Fibroblast of skin of scalp (primary cell): ENCODE measurements around the gene DNMT3A.
A peak's percentile ranks its signal among the peaks of the same experiment; 100 is the strongest.

Source experiments
- DNase-seq: peaks from one replicate; pipeline ENCODE4 v3.0.0-alpha.2; 2013

Gene DNMT3A

DNA sequence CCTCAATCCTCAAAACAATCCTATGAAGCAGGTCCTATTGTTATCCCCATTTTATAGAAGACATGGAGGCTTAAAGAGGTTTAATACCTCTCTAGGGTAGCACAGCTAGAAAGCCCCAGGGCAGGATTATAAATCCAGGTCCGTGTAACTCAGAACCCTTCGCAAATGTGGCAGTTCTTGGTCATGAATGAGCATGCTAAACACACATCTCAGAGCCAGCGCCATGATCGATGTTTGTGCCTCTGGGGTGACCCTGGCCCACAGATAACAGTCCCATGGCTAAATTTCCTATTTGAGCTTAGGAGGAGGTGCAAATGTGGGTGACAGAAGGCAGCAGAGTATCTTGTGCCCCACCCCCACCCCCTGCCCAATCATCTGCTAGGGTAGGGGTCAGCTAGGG is 17.5 kb downstream of the DNMT3A start:
- no peak for DNase-seq

DNA sequence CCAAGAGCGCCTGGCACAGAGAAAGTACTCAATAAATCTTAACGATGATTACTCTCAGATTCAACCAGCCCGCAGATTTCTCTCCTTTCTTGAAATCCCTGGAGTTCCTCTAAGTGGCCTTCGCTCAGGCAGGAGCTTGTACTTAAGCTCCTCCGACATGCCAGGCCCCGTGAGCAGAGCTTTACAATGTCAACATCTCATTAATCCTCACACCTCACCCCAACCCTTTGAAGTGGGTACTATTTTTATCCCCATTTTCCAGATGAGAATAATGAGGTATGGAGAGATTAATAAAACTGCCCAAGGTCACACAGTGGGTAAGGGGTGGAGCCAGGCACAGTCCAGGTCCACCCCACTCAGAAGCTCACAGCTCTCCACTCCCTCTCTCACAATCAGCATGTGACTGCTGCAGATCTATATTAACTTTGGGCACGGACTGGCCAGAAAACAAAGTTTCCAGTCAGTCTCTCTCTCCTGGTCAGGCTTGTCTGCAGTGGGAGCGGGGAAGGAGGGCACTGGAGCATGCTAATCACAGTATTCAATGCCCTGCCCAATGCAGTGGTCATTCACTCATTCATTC is 18.0 kb downstream of the DNMT3A start:
- DNase-seq = no peak

DNA sequence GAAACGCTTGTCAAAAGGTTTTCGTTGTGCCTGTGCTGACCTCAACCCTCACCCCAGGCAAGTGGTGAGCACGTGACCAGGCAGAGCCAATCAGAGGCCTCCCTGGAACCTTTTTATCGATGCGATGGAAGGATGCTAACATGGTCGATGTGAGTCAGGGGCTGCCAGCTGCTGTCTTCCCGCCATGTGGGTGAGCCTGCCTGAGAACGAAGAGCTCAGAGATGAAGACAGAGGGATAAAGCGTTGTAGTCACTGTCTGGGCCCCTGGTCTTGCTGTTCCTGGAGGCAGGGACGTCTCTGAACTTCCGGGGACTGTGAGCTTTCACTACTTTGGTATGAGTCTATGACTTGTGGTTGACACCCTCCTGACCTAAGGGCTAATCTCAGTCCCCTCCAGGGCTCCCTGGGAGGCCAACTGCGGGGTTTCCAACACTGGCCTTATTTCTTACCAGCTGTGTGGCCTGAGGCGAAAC is 18.6 kb downstream of the DNMT3A start:
- DNase-seq = peak; percentile 37

DNA sequence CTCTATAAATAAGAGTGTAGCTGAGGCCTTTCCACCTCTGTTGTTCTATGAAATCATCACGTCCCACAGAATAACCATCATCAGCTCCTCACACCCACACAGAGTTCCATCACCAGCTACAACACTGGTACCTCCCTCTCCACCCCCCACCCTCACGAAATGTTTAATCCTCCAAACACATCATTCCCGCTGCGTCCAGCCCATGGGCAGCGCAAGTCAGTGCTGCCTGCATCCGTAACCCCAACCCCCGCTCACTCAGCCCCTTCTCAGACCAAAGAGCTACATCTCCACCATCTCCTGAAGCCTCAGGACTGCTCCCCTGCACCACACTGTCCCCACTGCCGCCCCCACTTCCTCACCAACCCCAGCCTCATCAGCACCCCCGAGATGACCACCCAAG is 19.4 kb downstream of the DNMT3A start:
- no peak for DNase-seq

DNA sequence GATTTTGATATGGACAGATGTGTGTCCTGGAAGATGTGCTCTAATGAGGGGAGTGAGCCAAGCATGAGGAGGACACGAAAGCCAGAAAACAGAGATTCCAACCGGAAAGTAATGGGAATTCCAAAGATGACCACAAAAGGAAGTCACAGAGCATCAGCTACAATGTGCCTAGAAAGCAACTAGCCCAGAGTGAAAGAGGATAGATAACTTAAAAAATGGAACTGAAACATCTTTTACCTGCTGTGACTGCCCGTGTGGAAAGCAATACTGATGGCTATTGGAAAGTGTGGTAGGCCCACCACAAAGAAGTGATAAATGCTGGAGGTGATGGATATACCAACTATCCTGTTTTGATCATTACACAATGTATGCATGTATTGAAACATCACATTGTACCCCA is 21.6 kb downstream of the DNMT3A start:
- no peak for DNase-seq

DNA sequence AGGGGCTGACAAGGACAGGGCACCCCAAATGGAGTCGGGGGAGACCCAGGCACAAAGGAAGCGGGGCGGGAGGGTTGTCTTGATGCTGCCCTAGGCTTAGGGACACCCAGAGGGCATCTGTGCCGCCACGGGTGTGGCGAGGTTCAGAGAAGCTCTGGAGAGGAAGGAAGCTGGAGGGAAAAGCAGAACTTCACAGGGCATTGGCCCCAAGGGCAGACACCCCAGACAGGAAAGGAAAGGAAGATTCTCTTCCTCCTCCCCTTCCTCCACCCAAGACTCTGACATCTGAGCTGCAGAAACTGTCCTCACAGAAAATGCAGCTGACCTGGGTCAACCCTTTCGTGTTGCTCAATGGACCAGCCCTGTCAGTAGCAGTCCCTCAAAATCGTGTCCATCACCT is 25.6 kb downstream of the DNMT3A start:
- no peak for DNase-seq

DNA sequence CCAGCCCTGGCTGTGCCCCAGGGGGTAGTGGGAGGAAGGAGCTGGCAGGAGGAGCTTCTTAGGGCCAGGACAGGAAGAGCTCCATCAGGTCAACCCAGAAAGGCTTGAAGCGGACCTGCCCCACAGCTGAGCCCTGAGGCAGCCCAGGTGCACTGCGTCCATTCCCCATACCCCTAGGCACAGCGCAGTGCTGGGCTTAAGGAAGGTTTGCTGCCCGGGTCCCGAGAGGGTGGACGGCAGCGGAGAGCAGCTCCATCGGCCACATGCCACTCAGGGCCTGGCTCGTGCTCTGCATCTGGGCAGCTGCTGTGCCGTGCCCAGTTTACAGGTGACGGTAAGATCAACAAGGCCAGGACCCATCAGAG is 26.4 kb downstream of the DNMT3A start:
- no peak for DNase-seq

DNA sequence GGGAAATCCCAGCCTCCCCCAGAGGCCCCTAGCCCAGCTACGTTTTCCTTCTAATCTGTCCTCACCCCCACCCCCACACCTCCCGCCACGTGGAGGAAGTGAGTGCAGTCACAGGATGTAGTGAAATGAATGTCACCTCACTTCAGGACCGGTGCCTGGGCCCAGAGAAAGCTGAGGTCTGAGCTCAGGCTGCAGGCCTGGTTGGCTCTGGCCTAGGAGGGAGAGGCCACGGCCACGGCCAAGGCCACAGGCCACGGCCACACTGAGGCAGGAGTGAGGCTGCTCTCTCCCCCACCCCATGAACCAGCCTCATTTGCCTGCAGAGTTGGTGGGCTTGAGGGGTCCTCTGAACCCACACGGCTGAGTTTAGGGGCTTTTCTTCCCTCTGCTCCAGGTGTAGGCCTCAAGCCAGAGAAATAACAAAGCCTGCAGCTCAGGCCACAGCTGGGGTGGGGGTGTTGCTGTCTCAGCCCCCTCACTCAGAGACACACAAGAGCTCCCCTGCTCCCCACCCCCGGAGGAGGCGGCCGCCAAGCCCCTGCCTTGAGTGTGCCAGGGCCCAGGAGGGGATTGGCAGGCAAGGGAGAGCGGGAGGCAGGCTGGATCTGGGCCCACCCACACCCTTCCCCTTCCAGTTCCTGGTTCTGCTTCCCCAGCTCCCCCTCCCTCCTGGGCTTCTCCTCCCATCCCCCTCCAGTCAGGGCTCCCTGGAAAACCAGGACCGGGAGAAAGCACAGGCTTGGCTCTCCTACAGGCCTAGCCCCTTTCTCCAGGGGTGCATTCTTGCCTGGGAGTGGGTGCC is 27.0 kb downstream of the DNMT3A start:
- peak; percentile 56 for DNase-seq

DNA sequence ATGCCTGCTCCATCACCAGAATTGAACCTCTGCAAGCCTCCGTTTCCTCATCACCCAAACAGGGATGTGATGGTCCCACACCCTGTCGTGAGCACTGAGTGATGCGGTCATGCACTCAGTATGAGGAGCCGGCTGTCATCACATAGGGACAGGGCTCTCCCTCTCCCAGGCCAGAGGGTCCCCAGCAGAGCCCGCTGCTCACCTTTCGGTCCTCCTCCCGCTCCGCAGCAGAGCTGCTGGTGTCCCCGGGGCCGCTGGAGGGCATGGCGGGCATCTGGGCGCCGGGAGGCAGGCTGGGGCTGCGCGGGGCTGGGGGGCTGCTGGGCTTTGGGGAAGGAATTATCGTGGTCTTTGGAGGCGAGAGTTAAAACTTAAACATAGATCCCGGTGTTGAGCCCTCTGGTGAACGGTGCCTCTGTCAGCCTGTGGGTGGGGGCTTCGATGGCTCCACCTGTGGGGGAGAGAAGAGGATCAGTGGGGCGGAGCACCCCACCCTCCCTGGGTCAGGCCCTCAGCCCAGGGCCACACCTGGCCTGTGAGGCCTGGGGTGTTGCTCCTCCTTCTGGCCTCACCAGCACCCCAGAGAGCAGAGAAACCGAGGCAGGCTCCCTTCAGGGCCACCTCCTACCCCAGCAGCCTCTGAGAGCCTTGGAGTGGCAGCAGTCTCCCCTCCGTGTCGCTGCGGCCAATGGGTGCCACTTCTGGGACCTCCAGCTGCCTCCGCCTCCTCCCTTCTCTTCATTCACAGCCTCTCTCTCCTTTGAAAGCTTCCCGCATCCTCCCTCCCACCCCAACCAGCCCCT is 27.8 kb downstream of the DNMT3A start:
- DNase-seq = no peak

DNA sequence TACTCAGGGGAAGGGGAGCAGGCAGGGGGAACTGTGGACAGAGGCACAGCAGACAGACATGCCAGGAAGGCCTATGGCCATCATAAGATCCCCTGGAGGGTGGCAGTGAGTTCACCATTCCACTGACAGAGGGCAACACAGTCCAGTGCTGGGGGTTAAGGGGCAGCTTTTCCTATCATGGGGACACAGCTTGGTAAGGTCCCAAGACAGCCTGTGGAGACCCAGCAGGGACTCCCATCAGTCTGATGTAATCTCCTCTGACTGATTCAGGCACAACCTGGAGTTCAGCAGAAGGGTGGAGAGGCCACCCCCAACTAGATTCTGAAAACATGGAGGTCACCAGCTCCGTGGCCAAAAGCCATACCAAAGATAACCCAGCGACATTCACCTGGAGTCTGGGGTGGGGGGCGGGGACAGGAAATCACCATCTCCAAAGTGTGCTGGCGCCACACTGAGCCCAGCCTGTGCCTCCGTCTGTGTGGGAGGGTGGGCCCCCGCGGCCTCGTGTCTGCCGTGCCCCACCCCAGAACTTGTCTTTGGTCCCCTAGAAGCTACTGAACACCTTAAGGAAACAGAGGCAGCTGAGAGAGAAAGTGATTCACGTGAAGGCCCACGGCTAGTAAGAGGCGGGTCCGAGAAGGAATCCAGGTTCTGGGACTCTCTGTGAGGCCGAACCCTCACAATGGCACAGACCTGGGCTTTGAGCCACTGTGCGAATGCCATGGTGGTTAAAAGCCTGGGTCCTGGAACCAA is 28.6 kb downstream of the DNMT3A start:
- DNase-seq = no peak

DNA sequence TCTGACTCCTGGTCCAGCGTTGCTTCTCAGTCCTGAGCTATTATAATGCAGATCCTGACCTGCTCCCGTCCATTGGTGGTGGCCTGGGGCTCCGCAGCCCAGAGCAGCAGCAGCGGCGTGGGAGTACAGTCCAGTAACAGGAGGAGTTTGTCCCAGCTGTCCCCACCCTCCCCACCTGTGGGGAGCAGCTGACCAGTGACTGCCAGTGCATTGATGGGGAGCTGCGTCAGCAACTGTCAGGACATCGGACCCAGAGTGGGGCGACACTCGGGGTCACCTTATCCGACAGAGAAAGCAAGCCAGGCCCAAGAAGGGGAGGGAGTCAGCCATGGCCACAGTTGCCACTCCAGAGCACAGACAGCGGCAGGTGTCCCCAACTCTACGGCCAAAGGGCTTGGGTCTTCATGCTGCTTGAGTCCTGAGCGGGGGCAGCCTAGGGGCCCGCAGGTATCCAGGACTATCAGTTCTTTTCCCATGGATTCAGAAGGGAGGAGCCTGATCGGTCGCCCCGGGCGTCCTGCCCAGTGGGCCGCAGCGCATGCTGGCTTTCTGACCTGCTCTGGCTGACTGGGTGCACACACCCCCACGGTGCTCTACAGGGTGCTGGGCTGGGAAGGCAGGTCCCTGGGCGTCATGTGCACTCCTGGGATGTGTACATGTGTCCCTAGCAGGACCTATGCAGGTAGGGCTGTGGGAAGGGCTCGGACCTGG is 29.7 kb downstream of the DNMT3A start:
- DNase-seq = no peak

DNA sequence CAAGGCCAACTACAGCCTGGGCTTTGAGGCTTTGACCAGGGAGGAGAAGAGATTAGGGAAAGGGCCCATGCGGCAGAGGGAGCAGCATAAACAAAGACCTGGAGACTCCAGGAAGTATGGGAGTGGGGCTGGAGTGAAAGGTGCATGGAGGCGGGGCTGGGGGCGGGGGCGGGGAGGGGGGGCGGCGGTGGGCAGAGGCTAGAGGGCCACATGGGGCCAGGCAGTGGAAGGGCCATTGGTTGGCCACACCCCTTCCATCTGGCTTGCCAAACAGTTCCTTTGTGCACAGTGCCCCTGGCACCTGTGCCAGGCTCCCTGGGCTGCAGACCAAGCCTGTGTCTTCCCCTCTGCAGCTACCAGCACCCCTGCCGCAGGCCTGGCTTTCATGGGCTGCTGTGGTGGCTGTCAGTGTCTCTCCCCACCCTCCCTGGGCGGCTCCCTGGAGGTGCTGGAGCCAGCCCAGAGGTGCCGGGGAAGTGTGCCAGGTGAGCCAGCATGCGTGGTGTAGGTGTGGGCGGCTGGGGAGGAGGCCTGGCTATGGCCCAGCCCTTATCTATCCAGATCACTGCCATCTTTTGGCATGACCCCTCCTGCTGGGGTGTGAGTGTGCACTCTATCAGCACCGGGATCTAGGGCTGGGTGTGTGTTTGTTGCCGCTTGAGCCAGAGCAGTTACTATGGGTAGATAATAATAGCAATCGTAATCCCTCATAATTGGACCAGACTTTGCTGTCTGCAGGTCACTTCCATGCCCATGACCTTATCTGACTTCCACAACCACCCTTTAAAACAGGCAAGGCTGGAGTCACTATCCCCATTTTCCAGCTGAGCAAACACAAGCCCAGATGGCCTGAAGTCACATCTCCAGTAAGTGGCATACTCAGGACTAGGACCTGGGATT is 30.5 kb downstream of the DNMT3A start:
- DNase-seq = no peak

DNA sequence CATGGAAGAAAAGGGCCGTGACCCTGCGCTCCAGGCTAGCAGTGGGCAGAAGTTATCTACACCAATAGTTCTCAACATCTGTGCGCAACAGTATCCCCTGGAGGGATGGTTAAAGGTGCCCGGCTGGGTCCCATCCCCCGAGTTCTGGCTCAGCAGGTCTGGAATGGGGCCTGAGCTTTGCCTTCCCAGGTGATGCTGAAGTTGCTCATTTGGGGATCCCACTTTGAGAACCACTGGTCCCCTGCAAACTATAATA is 31.1 kb downstream of the DNMT3A start:
- DNase-seq = no peak

DNA sequence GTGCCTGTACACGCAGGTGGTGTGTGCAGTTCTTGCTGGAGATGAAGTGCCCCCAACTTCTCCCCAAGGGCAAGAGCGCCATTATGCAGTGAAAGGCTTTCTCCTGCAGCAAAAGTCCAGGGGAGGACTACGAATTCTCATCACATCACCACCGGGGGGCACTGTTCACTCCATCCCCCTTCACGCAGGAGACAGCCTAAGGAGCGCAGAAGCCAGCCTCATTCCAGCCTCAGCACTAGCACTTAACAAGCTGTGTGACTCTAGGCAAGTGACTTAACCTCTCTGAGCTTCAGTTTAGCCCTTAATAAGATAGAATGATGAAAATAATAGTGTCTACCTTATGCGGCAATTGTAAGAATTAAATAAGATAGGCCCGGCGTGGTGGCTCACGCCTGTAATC is 32.3 kb downstream of the DNMT3A start:
- peak; percentile 52 for DNase-seq

DNA sequence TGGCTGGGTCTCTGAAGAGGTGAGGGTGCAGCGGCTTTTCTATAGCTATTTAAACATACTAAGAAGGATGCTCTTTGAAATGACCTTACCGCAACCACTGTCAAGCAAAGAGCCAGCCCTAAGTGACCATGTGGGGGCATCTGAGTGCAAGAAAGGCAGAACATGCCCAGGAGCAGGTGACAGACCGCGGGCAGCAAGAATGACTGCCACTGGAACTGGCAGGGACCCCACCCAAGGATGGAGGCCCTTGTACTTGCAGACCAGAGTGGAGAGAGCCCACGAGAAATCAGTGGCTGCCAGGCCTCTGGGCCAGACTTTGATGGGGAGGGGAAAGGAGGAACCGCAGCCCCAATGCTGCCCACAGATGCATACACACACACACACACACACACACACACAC is 33.1 kb downstream of the DNMT3A start:
- DNase-seq = no peak

DNA sequence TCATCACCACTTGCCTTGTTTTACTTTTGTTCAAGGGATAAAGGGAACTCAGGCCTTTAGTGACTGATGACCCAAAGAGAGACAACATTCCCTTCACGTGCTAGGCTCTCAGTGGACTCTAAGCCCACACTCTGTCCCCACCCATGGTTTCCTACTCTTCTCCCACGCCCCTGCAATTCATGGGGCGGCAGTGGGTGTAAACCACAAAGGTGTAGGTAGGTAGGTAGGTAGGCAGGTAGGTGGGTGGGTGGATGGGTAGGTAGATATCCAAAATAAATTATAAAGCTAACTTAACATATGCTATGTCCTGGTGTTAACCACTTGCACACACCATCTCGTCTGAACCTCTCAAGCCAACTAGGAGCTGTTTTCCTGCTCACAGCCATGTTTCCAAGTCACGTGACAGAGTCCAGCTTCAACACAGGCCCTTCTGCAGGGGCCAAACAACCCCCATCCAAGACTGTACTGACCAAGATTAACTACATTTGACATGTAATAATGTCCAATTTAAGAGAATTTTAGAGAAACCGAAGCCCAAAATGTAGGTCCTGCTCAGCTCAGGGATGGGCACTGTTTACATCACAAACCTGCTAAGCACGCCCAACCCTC is 33.7 kb downstream of the DNMT3A start:
- DNase-seq = no peak

DNA sequence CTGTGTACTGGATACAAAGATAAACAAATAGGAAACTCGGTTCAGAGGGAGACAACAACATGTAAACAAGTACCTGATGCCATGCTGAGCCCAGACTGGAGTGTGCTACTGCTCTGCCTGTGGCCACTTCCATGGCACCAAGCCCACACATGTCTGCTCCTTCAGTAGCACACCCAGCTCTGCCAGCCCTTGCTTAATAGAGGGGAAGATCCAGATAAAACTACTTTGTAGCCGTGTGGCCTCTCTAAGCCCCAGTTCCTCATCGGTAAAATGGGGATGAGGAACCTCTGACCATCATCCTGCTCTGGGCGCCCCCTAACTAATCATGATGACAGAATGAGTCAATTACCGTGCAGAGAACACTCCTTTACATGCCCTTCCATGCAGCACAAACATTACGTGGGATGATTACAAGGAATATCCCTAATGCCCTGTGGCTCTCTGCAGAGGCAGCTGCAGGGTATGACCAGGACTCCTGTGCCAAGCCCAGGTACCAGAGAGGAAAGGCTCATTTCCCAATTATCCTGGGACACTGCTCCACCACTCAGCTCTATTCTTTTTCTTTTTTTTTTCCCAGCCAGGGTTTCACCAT is 34.9 kb downstream of the DNMT3A start:
- DNase-seq = no peak

DNA sequence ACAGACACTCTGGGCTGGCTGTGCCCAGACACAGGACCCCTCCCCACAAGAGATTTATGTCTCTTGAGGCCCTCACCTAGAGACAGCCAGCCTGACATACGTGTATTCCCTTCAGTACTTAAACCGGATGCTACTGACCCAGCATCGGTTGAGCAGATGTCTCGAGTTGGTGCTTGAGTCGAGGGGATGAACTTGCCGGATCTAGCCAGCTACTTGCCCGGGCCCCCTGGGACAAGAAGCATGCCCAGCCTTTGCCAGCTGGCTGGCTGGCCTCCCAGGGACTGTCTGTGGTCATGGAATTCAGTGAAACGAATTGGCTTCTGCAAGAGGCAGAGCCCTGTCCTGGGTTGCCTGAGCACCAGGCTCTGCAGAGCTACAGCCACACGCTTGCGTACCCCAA is 36.0 kb downstream of the DNMT3A start:
- peak; percentile 79 for DNase-seq

DNA sequence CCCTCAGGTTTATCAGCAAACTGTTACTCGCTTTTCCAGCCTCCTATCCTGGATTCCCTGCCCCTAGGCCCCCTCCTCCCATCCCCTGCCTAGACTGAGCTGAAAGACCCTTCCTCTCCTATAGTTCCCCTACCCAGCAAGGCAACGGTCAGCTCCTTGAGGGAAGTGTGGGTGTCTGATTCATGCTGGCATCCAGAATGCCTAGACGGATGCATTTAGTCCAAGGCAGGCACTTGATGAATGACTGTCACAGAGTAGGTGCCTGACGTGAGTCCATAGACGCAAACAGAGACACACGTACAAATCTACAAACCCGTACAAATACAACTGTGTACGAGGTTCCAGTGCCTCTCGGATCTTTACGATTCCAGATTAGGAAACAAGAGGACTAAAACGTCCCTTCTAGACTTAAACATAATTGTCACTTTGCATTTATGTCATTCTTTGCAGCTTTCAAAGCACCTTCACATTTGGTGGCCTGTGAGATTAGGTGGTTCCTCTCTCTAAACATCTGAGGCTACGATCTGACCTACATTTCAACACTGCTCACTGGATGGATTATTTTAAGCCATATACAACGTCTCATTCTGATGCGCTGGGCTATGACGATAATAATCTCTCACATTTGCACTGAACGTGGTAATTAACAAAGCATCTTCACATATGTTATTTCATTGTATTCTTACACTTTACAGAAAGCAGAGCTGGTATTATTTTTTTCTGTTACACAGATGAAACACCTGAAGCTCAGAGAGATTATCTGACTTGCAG is 36.7 kb downstream of the DNMT3A start:
- DNase-seq = no peak

DNA sequence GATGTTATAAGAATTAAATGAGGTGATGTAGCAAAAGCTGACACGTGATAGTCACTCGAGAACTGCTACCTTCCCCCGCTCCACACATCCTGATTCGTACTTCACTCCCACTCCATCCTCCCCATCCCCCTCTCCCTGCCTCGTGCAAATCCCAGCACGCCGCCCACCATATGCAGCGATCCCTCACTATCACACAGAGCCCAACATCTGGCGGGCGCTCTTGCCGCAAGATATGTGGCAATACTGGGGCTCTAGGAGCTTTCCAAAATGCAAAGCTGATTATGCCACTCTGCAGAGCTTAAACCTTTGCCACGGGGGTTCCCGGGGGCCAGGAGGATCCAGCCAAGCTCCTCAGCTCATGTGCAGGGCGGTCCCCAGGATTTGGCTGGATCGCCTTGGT is 37.4 kb downstream of the DNMT3A start:
- no peak for DNase-seq
